HG03460 (cell line): ENCODE results near the gene PLIN4.

Experiments used
- ATAC-seq: cut with Tn5 transposase; IDR thresholded peaks from one replicate; pipeline ENCODE4 v1.9.1; 2021; ENCODE audit not compliant: unreplicated experiment

Gene PLIN4

GRCh38 chr19:4456843-4457653 lies 61.2 kb downstream of the PLIN4 start:
- ATAC-seq: no peak

- ATAC-seq: no peak
Measured at GRCh38 chr19:4456476-4456842, 61.8 kb downstream of the PLIN4 start.

- no peak for ATAC-seq
Measured at GRCh38 chr19:4455719-4456475, 62.4 kb downstream of the PLIN4 start.

- ATAC-seq: no peak
Measured at GRCh38 chr19:4454747-4455718, 63.3 kb downstream of the PLIN4 start.

GRCh38 chr19:4453232-4454179 lies 64.8 kb downstream of the PLIN4 start:
- ATAC-seq: no peak

GRCh38 chr19:4452230-4452990 lies 65.9 kb downstream of the PLIN4 start:
- no peak for ATAC-seq
